IMR-90 (cell line): ENCODE data around the gene LRRTM4. TPM values are rescaled to one million over a fixed set of nuclear protein-coding genes. Genes with fewer than 3 reads are reported as not detected.

ENCODE experiments used
- ATAC-seq: fragments of 200-7000 bp; cut with Tn5 transposase; 2 replicates; pipeline ENCODE4 v1.9.1; 2020; ENCODE audit warnings: low read depth, mild to moderate bottlenecking, moderate library complexity
- BruUV-seq: library from RNA; stranded (reverse); fragments of 400-500 nt; replicated peaks from 2 replicates; lab custom pipeline; 2021; lab: Mats Ljungman, UMichigan
- CTCF ChIA-PET: fragments of 300-600 bp; formaldehyde crosslinking; extraction: SDS; loops from one replicate; lab custom pipeline; 2021; ENCODE audit warnings: antibody characterized with exemption; lab: Yijun Ruan, JAX
- POLR2A ChIA-PET: fragments of 300-600 bp; sonication (Branson Sonifier 250); formaldehyde crosslinking; loops from one replicate; lab custom pipeline; 2022; ENCODE audit warnings: antibody characterized with exemption; ENCODE audit not compliant: unreplicated experiment; lab: Charles Lee
- DNase-seq: peaks from one replicate; pipeline ENCODE4 v3.0.0; 2013
- H2AFZ ChIP-seq: replicated peaks from 2 replicates; pipeline ENCODE3; 2013; ENCODE audit warnings: low read length, mild to moderate bottlenecking; ENCODE audit not compliant: poor library complexity
- H2AK5ac ChIP-seq: 2 replicates; pipeline ENCODE4 v1.6.1; 2013; ENCODE audit warnings: low read depth, low read length, inconsistent platforms
- H2AK9ac ChIP-seq: replicated peaks from 2 replicates; pipeline ENCODE3; 2013; ENCODE audit warnings: mild to moderate bottlenecking, low read depth, low read length, moderate library complexity; ENCODE audit not compliant: poor library complexity
- H2BK120ac ChIP-seq: 2 replicates; pipeline ENCODE4 v1.6.1; 2013; ENCODE audit warnings: low read depth, low read length, inconsistent platforms
- H2BK15ac ChIP-seq: 3 replicates; pipeline ENCODE4 v1.6.1; 2013; ENCODE audit warnings: low read depth, low read length, inconsistent platforms
- H2BK20ac ChIP-seq: 2 replicates; pipeline ENCODE4 v1.6.1; 2013; ENCODE audit warnings: low read depth, mild to moderate bottlenecking, inconsistent platforms, low read length, moderate library complexity
- H2BK5ac ChIP-seq: 2 replicates; pipeline ENCODE4 v1.6.1; 2013; ENCODE audit warnings: mild to moderate bottlenecking, low read depth, low read length, inconsistent platforms; ENCODE audit not compliant: poor library complexity, severe bottlenecking
- H3K14ac ChIP-seq: replicated peaks from 2 replicates; pipeline ENCODE4 v1.6.1; 2013; ENCODE audit warnings: low read depth, low read length, inconsistent platforms
- H3K18ac ChIP-seq: 2 replicates; pipeline ENCODE4 v1.6.1; 2013; ENCODE audit warnings: low read depth, low read length, control low read depth
- H3K23ac ChIP-seq: 2 replicates; pipeline ENCODE4 v1.6.1; 2013; ENCODE audit warnings: low read depth, low read length, inconsistent platforms
- H3K27ac ChIP-seq: 2 replicates; pipeline ENCODE4 v1.5.1; 2013; ENCODE audit warnings: mild to moderate bottlenecking, control low read depth, low read length; ENCODE audit not compliant: insufficient read depth
- H3K27me3 ChIP-seq: 2 replicates; pipeline ENCODE4 v1.6.1; 2013; ENCODE audit warnings: low read length; ENCODE audit not compliant: control insufficient read depth, insufficient read depth
- H3K36me3 ChIP-seq: 2 replicates; pipeline ENCODE4 v1.6.1; 2013; ENCODE audit warnings: low read length, mixed read lengths; ENCODE audit not compliant: control insufficient read depth, insufficient read depth
- H3K4ac ChIP-seq: 2 replicates; pipeline ENCODE4 v1.6.1; 2013; ENCODE audit warnings: low read depth, low read length, inconsistent platforms
- H3K4me1 ChIP-seq: 2 replicates; pipeline ENCODE4 v1.6.1; 2013; ENCODE audit warnings: low read length, mixed read lengths; ENCODE audit not compliant: control insufficient read depth, insufficient read depth
- H3K4me2 ChIP-seq: 2 replicates; pipeline ENCODE4 v1.6.1; 2013; ENCODE audit warnings: low read depth, mild to moderate bottlenecking, control low read depth, low read length, moderate library complexity
- H3K4me3 ChIP-seq: 2 replicates; pipeline ENCODE4 v1.5.1; 2013; ENCODE audit warnings: low read depth, mild to moderate bottlenecking, control low read depth, low read length, moderate library complexity; ENCODE audit not compliant: insufficient read depth
- H3K56ac ChIP-seq: 2 replicates; pipeline ENCODE4 v1.6.1; 2013; ENCODE audit warnings: low read length, inconsistent platforms; ENCODE audit not compliant: insufficient read depth; ENCODE audit errors: extremely low read depth
- H3K79me1 ChIP-seq, 2 experiments: 2 replicates each; pipeline ENCODE4 v1.6.1; 2013; ENCODE audit warnings: low read length in 2 of 2, inconsistent platforms in 1 of 2, low read depth in 1 of 2
- H3K9ac ChIP-seq: 2 replicates; pipeline ENCODE4 v1.6.1; 2013; ENCODE audit warnings: low read depth, low read length, control low read depth
- H3K9me1 ChIP-seq: 2 replicates; pipeline ENCODE4 v1.6.1; 2013; ENCODE audit warnings: low read length, inconsistent platforms; ENCODE audit not compliant: insufficient read depth
- H3K9me3 ChIP-seq: 2 replicates; pipeline ENCODE4 v1.6.1; 2013; ENCODE audit warnings: low read length; ENCODE audit not compliant: control insufficient read depth, insufficient read depth
- H4K20me1 ChIP-seq: 2 replicates; pipeline ENCODE4 v1.6.1; 2013; ENCODE audit warnings: low read length, inconsistent platforms; ENCODE audit not compliant: insufficient read depth
- H4K5ac ChIP-seq: 2 replicates; pipeline ENCODE4 v1.6.1; 2013; ENCODE audit warnings: mild to moderate bottlenecking, low read depth, low read length, control low read depth
- H4K8ac ChIP-seq, 2 experiments: 2 replicates each; pipeline ENCODE4 v1.6.1; 2013; ENCODE audit warnings: low read depth in 2 of 2, low read length in 2 of 2, control low read depth in 1 of 2, inconsistent platforms in 1 of 2
- H4K91ac ChIP-seq: 2 replicates; pipeline ENCODE4 v1.6.1; 2013; ENCODE audit warnings: low read depth, low read length, inconsistent platforms; ENCODE audit not compliant: insufficient read depth
- CHD1 ChIP-seq: IDR thresholded peaks from 2 replicates; pipeline ENCODE4 v1.6.1; 2012; ENCODE audit warnings: low read depth, low read length, improper control_type of control experiment
- FOS ChIP-seq: fragments of 150-350 bp; IDR thresholded peaks from 2 replicates; pipeline ENCODE4 v1.6.1; 2016; ENCODE audit warnings: low read depth, low read length
- MAZ ChIP-seq: IDR thresholded peaks from 2 replicates; pipeline ENCODE4 v1.6.1; 2012; ENCODE audit warnings: low read depth, mild to moderate bottlenecking, low read length, improper control_type of control experiment, moderate library complexity, borderline replicate concordance
- MXI1 ChIP-seq: IDR thresholded peaks from 2 replicates; pipeline ENCODE4 v1.6.1; 2012; ENCODE audit warnings: low read depth, mild to moderate bottlenecking, low read length, moderate library complexity, borderline replicate concordance
- NFE2L2 ChIP-seq: fragments of 150-350 bp; IDR thresholded peaks from 2 replicates; pipeline ENCODE4 v1.6.1; 2016; ENCODE audit warnings: low read depth, mild to moderate bottlenecking, low read length
- POLR2A ChIP-seq: IDR thresholded peaks from 2 replicates; pipeline ENCODE4 v1.6.1; 2012; ENCODE audit warnings: mild to moderate bottlenecking, low read depth, low read length
- RAD21 ChIP-seq: IDR thresholded peaks from 2 replicates; pipeline ENCODE4 v1.6.1; 2012; ENCODE audit warnings: low read length, improper control_type of control experiment
- RCOR1 ChIP-seq: IDR thresholded peaks from 2 replicates; pipeline ENCODE4 v1.6.1; 2012; ENCODE audit warnings: mild to moderate bottlenecking, low read length, improper control_type of control experiment; ENCODE audit not compliant: insufficient replicate concordance
- RFX5 ChIP-seq: IDR thresholded peaks from 2 replicates; pipeline ENCODE4 v1.8.0; 2012; ENCODE audit warnings: low read depth, mild to moderate bottlenecking, low read length, moderate library complexity
- SMC3 ChIP-seq: fragments of 150-350 bp; IDR thresholded peaks from 2 replicates; pipeline ENCODE4 v1.6.1; 2016; ENCODE audit warnings: low read depth, mild to moderate bottlenecking, antibody characterized with exemption, low read length, moderate library complexity
- WGBS, 2 experiments: methylation state at CpG; one replicate each; pipeline versions ENCODE4 v1.1.5 to v1.1.7; 2013; ENCODE audit warnings: missing lambda C conversion rate in 2 of 2; ENCODE audit not compliant: insufficient read length in 1 of 2; ENCODE audit errors: extremely low coverage in 2 of 2; 5-methylcytosine and 5-hydroxymethylcytosine counted together
- dilution Hi-C: fragments of 300-500 bp; cut with HindIII; formaldehyde crosslinking; loops from one replicate; pipeline ENCODE4 v1.14.3; 2018; ENCODE audit warnings: low sequenced_read_pairs; ENCODE audit not compliant: unreplicated experiment
- in situ Hi-C: fragments of 300-500 bp; cut with MboI; formaldehyde crosslinking; loops from 3 replicates; pipeline ENCODE4 v1.14.3; 2019; ENCODE audit warnings: low sequenced_read_pairs, inconsistent platforms, mixed read lengths
- intact Hi-C: fragments of 100-400 bp; cut with micrococcal nuclease; formaldehyde crosslinking; loops from 2 replicates; pipeline ENCODE4 v1.10.0; 2022
- polyA plus RNA-seq, 3 experiments: library from polyadenylated mRNA; depleted of rRNA; stranded (reverse); fragments of >200 nt; gene quantifications; 2 replicates each; pipeline ENCODE4 v1.2.3, GENCODE V29; 2012; ENCODE audit warnings: low replicate concordance in 1 of 3
- total RNA-seq: library from RNA; depleted of rRNA; stranded (reverse); fragments of >200 nt; gene quantifications from 2 replicates; pipeline ENCODE4 v1.2.3, GENCODE V29; 2012
- TF ChIP-seq, protein P1 (sequence below): fragments of 150-350 bp; IDR thresholded peaks from 2 replicates; pipeline ENCODE4 v1.6.1; 2017; ENCODE audit warnings: mild to moderate bottlenecking, antibody characterized with exemption, low read length, low read depth
- TF ChIP-seq, protein P2 (sequence below): fragments of 150-350 bp; IDR thresholded peaks from 2 replicates; pipeline ENCODE4 v1.6.1; 2016; ENCODE audit warnings: low read depth, mild to moderate bottlenecking, low read length, moderate library complexity, borderline replicate concordance
- TF ChIP-seq, protein P3 (sequence below): conservative IDR thresholded peaks from 2 replicates; pipeline ENCODE4 v1.5.1; 2012; ENCODE audit warnings: mild to moderate bottlenecking, low read depth, low read length, improper control_type of control experiment

The LRRTM4 gene
- total and polyA plus RNA-seq, 2 of the 4 experiments (the other 2 are of a cell fraction), result not detected

DNA sequence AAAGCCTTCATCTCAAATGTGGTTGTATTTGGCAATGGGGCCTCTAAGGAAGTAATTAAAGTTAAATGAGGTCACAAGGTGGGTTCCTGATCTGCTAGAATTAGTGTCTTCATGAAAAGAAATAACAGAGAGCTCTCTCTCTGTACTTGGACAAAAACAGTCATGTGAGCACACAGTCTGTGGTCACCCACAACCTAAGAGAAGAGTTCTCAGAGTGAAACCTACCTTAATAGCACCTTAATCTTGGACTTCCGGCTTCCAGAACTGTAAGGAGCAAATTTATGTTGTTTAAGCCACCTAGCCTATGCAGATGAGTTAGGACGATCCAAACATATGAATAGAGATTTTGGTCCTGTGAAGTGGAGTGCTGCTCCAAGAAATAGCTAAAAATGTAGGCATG lies 758.9 kb downstream of the LRRTM4 start:
- Histone ChIP-seq H2BK120ac (no peak overlapping the region), H3K4me1 (no peaks in the 10 kb centered on the region), H4K20me1 (no peaks in the 10 kb centered on the region), H3K9me3 (no peaks in the 10 kb centered on the region; the same call in 1 of the 2 replicates), H3K4me3 (no peak overlapping the region), H3K27ac (no peak overlapping the region), H3K79me1 (no peaks in the 10 kb centered on the region), H4K8ac (no peak overlapping the region), H3K23ac (no peak overlapping the region), H3K4ac (no peak overlapping the region), H2BK20ac (no peak overlapping the region), H2AFZ (no peak overlapping the region), H3K36me3 (no peaks in the 10 kb centered on the region), H2AK5ac (no peak overlapping the region), H4K5ac (no peak overlapping the region), H3K18ac (no peak overlapping the region), H3K56ac (no peak overlapping the region), H3K4me2 (no peak overlapping the region), H3K9me1 (no peaks in the 10 kb centered on the region), H2BK15ac (no peak overlapping the region), H4K91ac (no peak overlapping the region), H2BK5ac (no peak overlapping the region), H3K14ac (no peak overlapping the region), H3K27me3 (no peaks in the 10 kb centered on the region), H3K9ac (no peak overlapping the region), H2AK9ac (no peak overlapping the region)
- in situ Hi-C loops (no loop called here), intact Hi-C loops (no loop called here), dilution Hi-C loops (no loop called here)
- TF ChIP-seq SMC3 (no peak), RFX5 (no peak), MAZ (no peak), FOS (no peak), POLR2A (no peak), RCOR1 (no peak), CHD1 (no peak), MXI1 (no peak), RAD21 (no peak), NFE2L2 (no peak)
- TF ChIP-seq, protein P1, sequence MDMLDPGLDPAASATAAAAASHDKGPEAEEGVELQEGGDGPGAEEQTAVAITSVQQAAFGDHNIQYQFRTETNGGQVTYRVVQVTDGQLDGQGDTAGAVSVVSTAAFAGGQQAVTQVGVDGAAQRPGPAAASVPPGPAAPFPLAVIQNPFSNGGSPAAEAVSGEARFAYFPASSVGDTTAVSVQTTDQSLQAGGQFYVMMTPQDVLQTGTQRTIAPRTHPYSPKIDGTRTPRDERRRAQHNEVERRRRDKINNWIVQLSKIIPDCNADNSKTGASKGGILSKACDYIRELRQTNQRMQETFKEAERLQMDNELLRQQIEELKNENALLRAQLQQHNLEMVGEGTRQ, result no peak
- TF ChIP-seq, protein P2, sequence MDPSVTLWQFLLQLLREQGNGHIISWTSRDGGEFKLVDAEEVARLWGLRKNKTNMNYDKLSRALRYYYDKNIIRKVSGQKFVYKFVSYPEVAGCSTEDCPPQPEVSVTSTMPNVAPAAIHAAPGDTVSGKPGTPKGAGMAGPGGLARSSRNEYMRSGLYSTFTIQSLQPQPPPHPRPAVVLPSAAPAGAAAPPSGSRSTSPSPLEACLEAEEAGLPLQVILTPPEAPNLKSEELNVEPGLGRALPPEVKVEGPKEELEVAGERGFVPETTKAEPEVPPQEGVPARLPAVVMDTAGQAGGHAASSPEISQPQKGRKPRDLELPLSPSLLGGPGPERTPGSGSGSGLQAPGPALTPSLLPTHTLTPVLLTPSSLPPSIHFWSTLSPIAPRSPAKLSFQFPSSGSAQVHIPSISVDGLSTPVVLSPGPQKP, result no peak
- TF ChIP-seq, protein P3, sequence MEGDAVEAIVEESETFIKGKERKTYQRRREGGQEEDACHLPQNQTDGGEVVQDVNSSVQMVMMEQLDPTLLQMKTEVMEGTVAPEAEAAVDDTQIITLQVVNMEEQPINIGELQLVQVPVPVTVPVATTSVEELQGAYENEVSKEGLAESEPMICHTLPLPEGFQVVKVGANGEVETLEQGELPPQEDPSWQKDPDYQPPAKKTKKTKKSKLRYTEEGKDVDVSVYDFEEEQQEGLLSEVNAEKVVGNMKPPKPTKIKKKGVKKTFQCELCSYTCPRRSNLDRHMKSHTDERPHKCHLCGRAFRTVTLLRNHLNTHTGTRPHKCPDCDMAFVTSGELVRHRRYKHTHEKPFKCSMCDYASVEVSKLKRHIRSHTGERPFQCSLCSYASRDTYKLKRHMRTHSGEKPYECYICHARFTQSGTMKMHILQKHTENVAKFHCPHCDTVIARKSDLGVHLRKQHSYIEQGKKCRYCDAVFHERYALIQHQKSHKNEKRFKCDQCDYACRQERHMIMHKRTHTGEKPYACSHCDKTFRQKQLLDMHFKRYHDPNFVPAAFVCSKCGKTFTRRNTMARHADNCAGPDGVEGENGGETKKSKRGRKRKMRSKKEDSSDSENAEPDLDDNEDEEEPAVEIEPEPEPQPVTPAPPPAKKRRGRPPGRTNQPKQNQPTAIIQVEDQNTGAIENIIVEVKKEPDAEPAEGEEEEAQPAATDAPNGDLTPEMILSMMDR, result no peak
- BruUV-seq, result no TSS peak
- ATAC-seq, result no peak
- ChIA-PET POLR2A (no interaction called here), CTCF (no interaction called here)
- WGBS, 2 experiments, result no CpG with 5 or more reads among the region's 2 CpGs
- no peak for DNase-seq
